ENCODE data around the gene DOC2B. TPM values are rescaled to one million over a fixed set of nuclear protein-coding genes. Genes with fewer than 3 reads are reported as not detected.

Gene DOC2B
- total and polyA plus RNA-seq, 8 donors = 2.4 to 6.9 (median 3.4) TPM

DNA sequence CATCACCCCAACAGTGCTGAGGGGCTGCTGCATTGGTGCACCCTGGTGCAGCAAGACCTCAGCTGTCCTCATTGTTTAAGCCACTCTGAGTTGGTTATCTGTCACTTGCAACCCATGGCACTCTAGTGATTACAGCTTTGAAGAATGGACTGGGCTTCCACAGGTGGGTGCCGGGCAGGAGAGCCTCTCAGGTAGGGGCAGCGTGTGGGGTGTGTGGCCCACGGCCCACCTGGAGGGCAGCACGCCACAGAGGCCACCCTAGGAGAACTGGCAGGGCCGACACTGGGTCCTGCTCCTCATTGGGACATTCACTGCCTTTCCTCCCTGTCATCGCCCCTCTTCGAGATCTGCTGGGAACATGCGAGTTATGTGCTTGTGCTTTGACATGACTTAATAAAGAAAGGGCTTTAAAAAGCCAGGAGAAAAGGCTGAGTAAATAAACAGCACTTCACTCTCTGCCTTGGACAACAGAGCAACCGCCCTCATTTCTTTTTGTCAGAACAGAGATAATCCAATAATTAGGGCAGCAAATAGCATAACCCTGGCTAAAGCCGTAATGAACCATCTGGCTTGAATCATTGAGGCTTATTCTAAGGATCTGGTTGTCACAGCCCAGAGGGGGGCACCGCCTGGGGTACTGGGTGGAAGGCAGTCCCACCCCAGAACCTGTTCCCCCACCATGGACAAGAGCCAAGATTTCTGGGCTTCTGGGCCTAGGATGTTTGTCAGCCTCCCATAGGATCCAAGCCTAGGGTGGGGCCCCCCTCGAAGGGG lies 3.0 kb downstream of the DOC2B start:
- intact Hi-C loops (cut with DNase I) = no loop called here
- ATAC-seq (no peak), DNase-seq (no peak)
- no peak overlapping the region for H3K4me3 ChIP-seq
- peaks cover 0 to 36% of the 10 kb centered on the region in 2 donors for H3K4me1 ChIP-seq
- peaks cover 21 to 62% of the 10 kb centered on the region in 2 donors for H3K27me3 ChIP-seq
- TF ChIP-seq, protein P1, sequence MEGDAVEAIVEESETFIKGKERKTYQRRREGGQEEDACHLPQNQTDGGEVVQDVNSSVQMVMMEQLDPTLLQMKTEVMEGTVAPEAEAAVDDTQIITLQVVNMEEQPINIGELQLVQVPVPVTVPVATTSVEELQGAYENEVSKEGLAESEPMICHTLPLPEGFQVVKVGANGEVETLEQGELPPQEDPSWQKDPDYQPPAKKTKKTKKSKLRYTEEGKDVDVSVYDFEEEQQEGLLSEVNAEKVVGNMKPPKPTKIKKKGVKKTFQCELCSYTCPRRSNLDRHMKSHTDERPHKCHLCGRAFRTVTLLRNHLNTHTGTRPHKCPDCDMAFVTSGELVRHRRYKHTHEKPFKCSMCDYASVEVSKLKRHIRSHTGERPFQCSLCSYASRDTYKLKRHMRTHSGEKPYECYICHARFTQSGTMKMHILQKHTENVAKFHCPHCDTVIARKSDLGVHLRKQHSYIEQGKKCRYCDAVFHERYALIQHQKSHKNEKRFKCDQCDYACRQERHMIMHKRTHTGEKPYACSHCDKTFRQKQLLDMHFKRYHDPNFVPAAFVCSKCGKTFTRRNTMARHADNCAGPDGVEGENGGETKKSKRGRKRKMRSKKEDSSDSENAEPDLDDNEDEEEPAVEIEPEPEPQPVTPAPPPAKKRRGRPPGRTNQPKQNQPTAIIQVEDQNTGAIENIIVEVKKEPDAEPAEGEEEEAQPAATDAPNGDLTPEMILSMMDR (IDR thresholded peaks at IDR 0.05) = no peak
- H3K27ac ChIP-seq = no peak overlapping the region
- no peaks in the 10 kb centered on the region for H3K9me3 ChIP-seq
- H3K36me3 ChIP-seq = no peaks in the 10 kb centered on the region

DNA sequence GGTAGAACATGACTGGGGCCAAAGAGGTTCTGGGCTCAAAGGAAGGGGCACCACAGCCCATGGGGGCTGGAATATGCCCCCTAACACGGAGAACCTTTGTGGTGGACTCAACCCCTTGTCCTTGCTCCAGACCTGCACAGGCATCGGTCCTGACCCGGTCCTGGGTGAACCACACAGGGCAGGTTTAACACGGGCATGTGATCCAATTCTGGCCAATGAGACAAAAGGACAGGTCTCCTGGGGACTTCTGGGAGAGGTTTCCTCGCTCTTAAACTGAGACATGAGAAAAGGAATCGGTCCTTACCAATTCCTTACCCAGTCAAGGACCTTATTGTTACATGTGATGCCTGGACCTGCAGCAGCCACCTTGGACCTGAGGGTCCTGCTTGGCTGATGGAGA lies 3.7 kb downstream of the DOC2B start:
- Histone ChIP-seq H3K9me3 (no peaks in the 10 kb centered on the region), H3K4me3 (no peak overlapping the region), H3K27ac (no peak overlapping the region), H3K27me3 (peaks cover 21 to 55% of the 10 kb centered on the region in 2 donors), H3K36me3 (no peaks in the 10 kb centered on the region), H3K4me1 (peaks cover 0 to 33% of the 10 kb centered on the region in 2 donors)
- ATAC-seq (no peak), DNase-seq (no peak)
- intact Hi-C loops (cut with DNase I) = no loop called here
- TF ChIP-seq, protein P1 (IDR thresholded peaks at IDR 0.05) = no peak

DNA sequence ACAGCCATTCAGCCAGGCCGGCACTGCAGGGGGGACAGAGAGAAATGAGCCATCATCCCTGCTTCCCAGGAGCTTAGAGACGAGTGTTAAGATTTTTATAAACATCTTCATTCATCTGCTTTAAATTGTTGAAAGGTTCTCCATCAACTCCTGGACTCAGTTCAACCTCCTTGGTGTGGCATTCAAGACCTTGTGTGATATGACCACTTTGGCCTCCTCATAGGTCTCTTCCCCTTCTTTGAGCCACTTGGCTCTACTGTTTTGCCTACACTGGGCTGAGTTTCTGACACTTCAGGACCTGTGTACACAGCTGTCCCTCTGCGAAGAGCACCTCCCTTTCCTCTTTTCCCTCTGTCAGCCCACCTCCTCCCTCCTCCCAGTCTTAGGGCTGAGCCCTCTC lies 4.3 kb downstream of the DOC2B start:
- H3K4me3 ChIP-seq = no peak overlapping the region
- H3K27me3 ChIP-seq = peaks cover 21 to 49% of the 10 kb centered on the region in 2 donors
- no peaks in the 10 kb centered on the region for H3K9me3 ChIP-seq
- H3K36me3 ChIP-seq = no peaks in the 10 kb centered on the region
- ATAC-seq (no peak), DNase-seq (no peak)
- H3K4me1 ChIP-seq = peaks cover 0 to 28% of the 10 kb centered on the region in 2 donors
- intact Hi-C loops (cut with DNase I) = no loop called here
- H3K27ac ChIP-seq = no peak overlapping the region
- TF ChIP-seq, protein P1 (IDR thresholded peaks at IDR 0.05) = no peak

DNA sequence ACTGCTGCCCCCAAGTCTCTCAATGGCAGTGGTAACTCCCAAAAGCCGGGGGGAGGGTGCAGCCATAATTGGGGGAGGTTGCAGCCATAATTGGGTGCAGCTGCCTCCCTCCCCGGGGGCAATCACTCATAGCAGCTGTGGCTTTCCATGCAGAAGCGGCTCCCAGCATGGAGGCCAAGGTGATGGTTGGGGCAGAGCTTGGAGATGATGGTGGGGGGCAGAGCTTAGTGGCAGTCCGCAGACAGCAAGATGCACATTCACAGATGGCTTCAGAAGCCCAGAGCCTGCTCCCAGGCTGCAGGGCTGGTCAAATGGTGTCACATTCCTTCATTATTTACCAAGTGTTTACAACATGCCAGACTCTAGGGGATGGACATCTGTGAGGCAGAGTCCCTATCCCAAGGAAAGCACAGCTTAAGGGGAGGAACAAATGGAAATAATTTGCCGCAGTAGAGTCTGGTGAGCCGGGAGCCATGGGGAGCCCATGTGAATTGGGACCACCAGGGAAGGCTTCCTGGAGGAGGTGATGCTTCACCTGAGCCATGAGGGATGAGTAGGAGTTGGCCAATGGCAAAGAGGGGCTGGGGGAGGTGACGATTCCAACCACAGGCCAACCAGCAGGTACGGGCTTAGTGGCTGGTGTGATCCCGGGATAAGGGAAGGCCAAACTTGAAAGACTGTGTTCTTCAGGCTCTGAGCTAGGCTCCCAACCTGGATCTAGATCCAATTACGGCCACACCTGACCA lies 8.1 kb downstream of the DOC2B start:
- TF ChIP-seq, protein P1 (IDR thresholded peaks at IDR 0.05) = no peak

DNA sequence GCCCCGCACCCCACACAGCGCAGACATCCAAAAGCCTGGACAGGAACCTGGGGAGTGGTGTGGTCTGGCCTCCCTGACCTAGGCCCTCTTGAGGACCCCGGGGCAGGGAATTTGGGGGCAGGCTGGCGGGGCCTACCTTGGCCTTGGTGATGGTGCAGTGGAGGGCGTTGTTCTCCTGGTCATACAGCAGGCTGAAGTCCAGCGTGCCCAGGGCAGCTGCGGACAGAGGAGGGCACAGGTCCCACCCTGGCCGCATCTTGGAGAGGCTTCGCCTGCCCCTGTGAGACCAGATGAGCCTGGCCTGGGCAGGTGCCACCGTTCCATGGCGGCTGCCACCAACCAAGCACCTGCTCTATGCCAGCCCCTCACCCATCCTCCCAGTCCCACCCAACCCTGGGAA lies 9.0 kb downstream of the DOC2B start:
- DNase-seq = peak in 1 of 4 donors; percentile 65
- no peak overlapping the region for H3K4me3 ChIP-seq
- peaks cover 0 to 4% of the 10 kb centered on the region in 2 donors for H3K27me3 ChIP-seq
- H3K36me3 ChIP-seq = no peaks in the 10 kb centered on the region
- TF ChIP-seq, protein P1 (IDR thresholded peaks at IDR 0.05) = no peak
- H3K4me1 ChIP-seq = no peaks in the 10 kb centered on the region
- ATAC-seq = no peak
- intact Hi-C loops (cut with DNase I) = no loop called here
- H3K27ac ChIP-seq = no peak overlapping the region
- no peaks in the 10 kb centered on the region for H3K9me3 ChIP-seq

More for the DNA sequence above, 8.1 kb downstream of the DOC2B start:
- DNase-seq (peak in 1 of 4 donors; percentile 13), ATAC-seq (no peak)
- no peaks in the 10 kb centered on the region for H3K4me1 ChIP-seq
- no peaks in the 10 kb centered on the region for H3K36me3 ChIP-seq
- H3K27ac ChIP-seq = no peak overlapping the region
- intact Hi-C loops (cut with DNase I) = no loop called here
- no peaks in the 10 kb centered on the region for H3K9me3 ChIP-seq
- no peak overlapping the region for H3K4me3 ChIP-seq
- peaks cover 0 to 13% of the 10 kb centered on the region in 2 donors for H3K27me3 ChIP-seq

All from left lung (tissue), 10 donors.